Subcutaneous abdominal adipose tissue (tissue), 5 donors: ENCODE data around the gene B4GALNT3.

ENCODE experiments used
- H3K27ac ChIP-seq: one replicate; pipeline ENCODE4 v1.7.0; 2013; ENCODE audit warnings: low read depth, mild to moderate bottlenecking, inconsistent platforms, low read length, moderate library complexity
- H3K27me3 ChIP-seq, 5 donors: one replicate each; pipeline ENCODE4 v1.7.0; 2013; ENCODE audit warnings: low read length in 5 of 5, inconsistent platforms in 1 of 5; ENCODE audit not compliant: control insufficient read depth in 5 of 5, insufficient read depth in 4 of 5
- H3K36me3 ChIP-seq, 5 donors: one replicate each; pipeline ENCODE4 v1.7.0; 2013; ENCODE audit warnings: low read length in 5 of 5; ENCODE audit not compliant: control insufficient read depth in 5 of 5, insufficient read depth in 5 of 5
- H3K4me1 ChIP-seq, 5 donors: one replicate each; pipeline ENCODE4 v1.7.0; 2013; ENCODE audit warnings: low read length in 5 of 5, mild to moderate bottlenecking in 3 of 5, moderate library complexity in 1 of 5; ENCODE audit not compliant: control insufficient read depth in 5 of 5, insufficient read depth in 5 of 5
- H3K4me3 ChIP-seq, 5 donors: one replicate each; pipeline ENCODE4 v1.7.0; 2013; ENCODE audit warnings: low read length in 5 of 5, low read depth in 1 of 5
- H3K9ac ChIP-seq, 5 donors: one replicate each; pipeline ENCODE4 v1.7.0; 2013; ENCODE audit warnings: low read length in 5 of 5, mild to moderate bottlenecking in 4 of 5, moderate library complexity in 3 of 5
- H3K9me3 ChIP-seq, 5 donors: one replicate each; pipeline ENCODE4 v1.7.0; 2013; ENCODE audit warnings: low read length in 5 of 5; ENCODE audit not compliant: control insufficient read depth in 5 of 5
- donor health status: healthy.
- donor health status: healthy.
- donor health status: healthy.
- donor health status: healthy.
- donor health status: healthy.

Gene B4GALNT3

GRCh38 chr12:505221-505620, 45.5 kb downstream of the B4GALNT3 start:
- no peaks in the 10 kb centered on the region for H3K36me3 ChIP-seq
- H3K4me1 ChIP-seq, result peaks cover 0 to 8% (median 0%) of the 10 kb centered on the region in 5 donors
- H3K27me3 ChIP-seq, result peaks cover 0 to 18% (median 0%) of the 10 kb centered on the region in 5 donors
- H3K4me3 ChIP-seq, result no peak overlapping the region
- no peak overlapping the region for H3K9ac ChIP-seq
- H3K9me3 ChIP-seq, result no peaks in the 10 kb centered on the region
- H3K27ac ChIP-seq, result no peak overlapping the region

GRCh38 chr12:507391-507796, 47.7 kb downstream of the B4GALNT3 start:
- H3K27ac ChIP-seq, result no peak overlapping the region

GRCh38 chr12:508145-508544, 48.4 kb downstream of the B4GALNT3 start:
- Histone ChIP-seq H3K27me3 (peaks cover 0 to 16% (median 3%) of the 10 kb centered on the region in 5 donors), H3K27ac (no peak overlapping the region), H3K4me3 (no peak overlapping the region), H3K36me3 (no peaks in the 10 kb centered on the region), H3K4me1 (peaks cover 0 to 8% (median 0%) of the 10 kb centered on the region in 5 donors), H3K9me3 (no peaks in the 10 kb centered on the region), H3K9ac (no peak overlapping the region)

More at GRCh38 chr12:507391-507796, 47.7 kb downstream of the B4GALNT3 start:
- peaks cover 0 to 8% (median 0%) of the 10 kb centered on the region in 5 donors for H3K4me1 ChIP-seq
- H3K9ac ChIP-seq, result no peak overlapping the region
- no peaks in the 10 kb centered on the region for H3K9me3 ChIP-seq
- H3K4me3 ChIP-seq, result no peak overlapping the region
- H3K36me3 ChIP-seq, result no peaks in the 10 kb centered on the region
- H3K27me3 ChIP-seq, result peaks cover 0 to 18% (median 0%) of the 10 kb centered on the region in 5 donors

GRCh38 chr12:508795-509194, 49.1 kb downstream of the B4GALNT3 start:
- no peak overlapping the region for H3K27ac ChIP-seq
- H3K27me3 ChIP-seq, result peaks cover 0 to 10% (median 3%) of the 10 kb centered on the region in 5 donors
- no peak overlapping the region for H3K4me3 ChIP-seq
- H3K9ac ChIP-seq, result no peak overlapping the region
- H3K36me3 ChIP-seq, result no peaks in the 10 kb centered on the region
- peaks cover 0 to 8% (median 0%) of the 10 kb centered on the region in 5 donors for H3K4me1 ChIP-seq
- H3K9me3 ChIP-seq, result peaks cover 0 to 2% (median 0%) of the 10 kb centered on the region in 5 donors

GRCh38 chr12:509500-509899, 49.8 kb downstream of the B4GALNT3 start:
- Histone ChIP-seq H3K36me3 (no peaks in the 10 kb centered on the region), H3K9ac (no peak overlapping the region), H3K27ac (no peak overlapping the region), H3K9me3 (peaks cover 0 to 3% (median 0%) of the 10 kb centered on the region in 5 donors), H3K4me1 (peaks cover 0 to 8% (median 0%) of the 10 kb centered on the region in 5 donors), H3K27me3 (peaks cover 0 to 9% (median 3%) of the 10 kb centered on the region in 5 donors), H3K4me3 (no peak overlapping the region)

- no peak overlapping the region for H3K27ac ChIP-seq
- no peak overlapping the region for H3K9ac ChIP-seq
- H3K27me3 ChIP-seq, result peaks cover 0 to 8% (median 3%) of the 10 kb centered on the region in 5 donors
- peaks cover 0 to 8% (median 0%) of the 10 kb centered on the region in 5 donors for H3K4me1 ChIP-seq
- peaks cover 0 to 3% (median 0%) of the 10 kb centered on the region in 5 donors for H3K9me3 ChIP-seq
- H3K36me3 ChIP-seq, result no peaks in the 10 kb centered on the region
- H3K4me3 ChIP-seq, result no peak overlapping the region
Observed at GRCh38 chr12:510071-510825, 50.5 kb downstream of the B4GALNT3 start.

GRCh38 chr12:512933-513332, 53.2 kb downstream of the B4GALNT3 start:
- Histone ChIP-seq H3K27me3 (peaks cover 0 to 9% (median 3%) of the 10 kb centered on the region in 5 donors), H3K27ac (no peak overlapping the region)

GRCh38 chr12:513446-513845, 53.7 kb downstream of the B4GALNT3 start:
- no peak overlapping the region for H3K27ac ChIP-seq
- peaks cover 0 to 12% (median 6%) of the 10 kb centered on the region in 5 donors for H3K27me3 ChIP-seq
- H3K9ac ChIP-seq, result no peak overlapping the region
- H3K36me3 ChIP-seq, result no peaks in the 10 kb centered on the region
- peaks cover 0 to 3% (median 0%) of the 10 kb centered on the region in 5 donors for H3K9me3 ChIP-seq
- peaks cover 0 to 8% (median 0%) of the 10 kb centered on the region in 5 donors for H3K4me1 ChIP-seq
- H3K4me3 ChIP-seq, result no peak overlapping the region

More at GRCh38 chr12:512933-513332, 53.2 kb downstream of the B4GALNT3 start:
- Histone ChIP-seq H3K4me1 (peaks cover 0 to 8% (median 0%) of the 10 kb centered on the region in 5 donors), H3K9ac (no peak overlapping the region), H3K4me3 (no peak overlapping the region), H3K36me3 (no peaks in the 10 kb centered on the region), H3K9me3 (peaks cover 0 to 3% (median 0%) of the 10 kb centered on the region in 5 donors)

- H3K9ac ChIP-seq, result no peak overlapping the region
- H3K36me3 ChIP-seq, result no peaks in the 10 kb centered on the region
- no peaks in the 10 kb centered on the region for H3K4me1 ChIP-seq
- H3K27ac ChIP-seq, result no peak overlapping the region
- peaks cover 0 to 23% (median 15%) of the 10 kb centered on the region in 5 donors for H3K27me3 ChIP-seq
- H3K9me3 ChIP-seq, result peaks cover 0 to 3% (median 0%) of the 10 kb centered on the region in 5 donors
- H3K4me3 ChIP-seq, result no peak overlapping the region
Observed at GRCh38 chr12:517538-517937, 57.8 kb downstream of the B4GALNT3 start.

- Histone ChIP-seq H3K27me3 (peaks cover 0 to 19% (median 13%) of the 10 kb centered on the region in 5 donors), H3K4me3 (no peak overlapping the region), H3K27ac (no peak overlapping the region)
Observed at GRCh38 chr12:520119-520518, 60.4 kb downstream of the B4GALNT3 start.

More at GRCh38 chr12:520119-520518, 60.4 kb downstream of the B4GALNT3 start:
- Histone ChIP-seq H3K9ac (no peak overlapping the region), H3K4me1 (no peaks in the 10 kb centered on the region), H3K36me3 (no peaks in the 10 kb centered on the region), H3K9me3 (no peaks in the 10 kb centered on the region)
